Activated T-helper 17 cell treated with anti-CD3 and anti-CD28 coated beads, Interleukin-2, amount 50 U/mL, for 72 hours (primary cell): Measurements from ENCODE around the gene RCAN2. TPM values are rescaled to one million over a fixed set of nuclear protein-coding genes. Genes with fewer than 3 reads are reported as not detected.
A peak's percentile ranks its signal among the peaks of the same experiment; 100 is the strongest.

ENCODE experiments used
- ATAC-seq: fragments of 150-1000 bp; cut with Tn5 transposase; replicated peaks from 2 replicates; pipeline ENCODE4 v1.10.0; 2021; ENCODE audit warnings: mild to moderate bottlenecking, moderate library complexity
- H3K27ac Mint-ChIP-seq: one replicate; pipeline ENCODE4 v1.8.0; 2022; ENCODE audit warnings: mixed read lengths
- H3K27me3 Mint-ChIP-seq: one replicate; pipeline ENCODE4 v1.8.0; 2022; ENCODE audit warnings: mixed read lengths
- H3K36me3 Mint-ChIP-seq: one replicate; pipeline ENCODE4 v1.8.0; 2022; ENCODE audit warnings: low read depth, mild to moderate bottlenecking, mixed read lengths
- H3K4me1 Mint-ChIP-seq: one replicate; pipeline ENCODE4 v1.8.0; 2022; ENCODE audit warnings: mixed read lengths
- H3K4me3 Mint-ChIP-seq: one replicate; pipeline ENCODE4 v1.8.0; 2022; ENCODE audit warnings: mild to moderate bottlenecking, mixed read lengths
- H3K9me3 Mint-ChIP-seq: one replicate; pipeline ENCODE4 v1.8.0; 2022; ENCODE audit warnings: mixed read lengths
- total RNA-seq, 2 donors: library from RNA; stranded (reverse); gene quantifications; one replicate each; pipeline ENCODE4 v1.2.3, GENCODE V29; 2022

Gene RCAN2
- total RNA-seq, result 10 to 100 TPM in 1 of 2 donors, under 1 TPM in 1; 0.95 to 10.6 TPM

DNA sequence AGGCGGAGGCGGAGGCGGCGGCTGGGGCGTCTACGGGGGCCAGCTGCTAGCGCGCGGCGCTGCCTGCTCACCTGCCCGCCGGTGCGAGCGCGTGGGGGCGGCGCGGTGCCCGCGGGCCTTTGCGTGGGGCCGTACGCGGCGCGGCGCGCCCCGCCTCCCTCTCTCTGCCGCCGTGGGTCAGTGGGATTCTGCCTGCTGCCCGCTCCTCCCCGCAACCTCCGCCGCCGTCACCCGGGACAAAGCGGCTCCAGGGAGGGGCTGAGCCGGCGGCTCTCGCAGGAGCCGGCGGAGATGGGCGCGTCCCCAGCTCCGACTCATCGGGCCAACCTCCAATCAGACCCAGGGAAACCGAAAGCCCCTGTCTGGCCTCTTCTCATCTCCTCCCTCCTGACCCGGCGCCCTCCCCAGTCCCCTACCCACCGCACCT lies at the start of gene RCAN2:
Gene RCAN2 (minus strand): TSS at position 249 of the 427 bp plus-strand sequence.
- H3K4me3 Mint-ChIP-seq, result peak within 1 kb of the TSS; percentile 55
- peak; percentile 66 for ATAC-seq
- no peaks in the 10 kb centered on the region for H3K4me1 Mint-ChIP-seq
- no peaks in the 10 kb centered on the region for H3K36me3 Mint-ChIP-seq
- H3K27ac Mint-ChIP-seq, result no peak within 1 kb of the TSS
- peaks cover 65% of the 10 kb centered on the region for H3K27me3 Mint-ChIP-seq
- H3K9me3 Mint-ChIP-seq, result no peaks in the 10 kb centered on the region

- no peak overlapping the region for H3K27ac Mint-ChIP-seq
- H3K36me3 Mint-ChIP-seq, result no peaks in the 10 kb centered on the region
- H3K27me3 Mint-ChIP-seq, result peaks cover 38% of the 10 kb centered on the region
- H3K4me3 Mint-ChIP-seq, result no peak overlapping the region
- no peaks in the 10 kb centered on the region for H3K4me1 Mint-ChIP-seq
- H3K9me3 Mint-ChIP-seq, result peaks cover 8% of the 10 kb centered on the region
- no peak for ATAC-seq
Observed at GRCh38 chr6:46539866-46540265, 48.6 kb upstream of the RCAN2 start.

GRCh38 chr6:46538800-46539480 lies 47.7 kb upstream of the RCAN2 start:
- no peaks in the 10 kb centered on the region for H3K4me1 Mint-ChIP-seq
- no peak overlapping the region for H3K27ac Mint-ChIP-seq
- H3K4me3 Mint-ChIP-seq, result no peak overlapping the region
- no peaks in the 10 kb centered on the region for H3K36me3 Mint-ChIP-seq
- H3K27me3 Mint-ChIP-seq, result peaks cover 32% of the 10 kb centered on the region
- ATAC-seq, result no peak
- H3K9me3 Mint-ChIP-seq, result peaks cover 5% of the 10 kb centered on the region

- Mint-ChIP-seq H3K27ac (no peak overlapping the region), H3K4me3 (no peak overlapping the region), H3K27me3 (peaks cover 34% of the 10 kb centered on the region), H3K4me1 (no peaks in the 10 kb centered on the region), H3K36me3 (no peaks in the 10 kb centered on the region), H3K9me3 (no peaks in the 10 kb centered on the region)
- ATAC-seq, result no peak
Observed at GRCh38 chr6:46530896-46531295, 39.6 kb upstream of the RCAN2 start.

DNA sequence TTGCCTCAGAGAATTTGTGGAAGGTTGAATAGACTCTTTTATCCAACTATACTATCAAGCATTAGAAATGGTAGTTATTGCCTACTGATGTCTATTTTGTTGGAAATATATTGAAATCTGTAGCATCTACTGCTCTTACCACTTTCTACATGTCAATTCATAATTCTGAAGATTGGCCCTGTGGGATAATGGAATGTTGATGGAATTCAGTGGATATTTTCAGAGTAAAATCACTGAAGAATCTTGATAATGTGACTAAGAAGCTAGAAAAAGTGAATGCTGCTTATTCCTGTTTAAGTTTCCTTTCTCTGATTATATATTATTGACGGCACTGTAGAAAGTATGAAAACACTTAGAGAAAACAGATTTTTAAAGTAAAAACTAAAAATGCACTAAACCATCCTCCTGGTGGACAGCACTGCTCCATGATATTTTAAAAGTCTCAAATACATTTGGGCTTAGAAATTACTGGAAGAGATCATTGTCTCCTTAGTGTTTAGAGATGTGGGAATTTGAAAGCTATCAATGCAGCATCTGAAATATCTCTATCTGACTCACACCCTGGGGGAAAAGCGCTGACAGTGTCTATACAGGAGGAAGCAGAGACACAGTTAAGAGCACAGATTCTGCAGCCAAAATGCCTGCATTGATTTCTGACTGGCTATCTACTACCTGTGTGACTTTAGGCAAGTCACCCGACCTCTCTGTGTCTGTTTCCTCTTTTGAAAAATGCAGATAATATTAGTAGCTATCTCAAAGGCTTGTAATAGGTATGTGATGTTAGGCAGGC lies 37.9 kb upstream of the RCAN2 start:
- ATAC-seq, result no peak
- Mint-ChIP-seq H3K27ac (no peak overlapping the region), H3K27me3 (peaks cover 37% of the 10 kb centered on the region), H3K9me3 (no peaks in the 10 kb centered on the region), H3K4me1 (no peaks in the 10 kb centered on the region), H3K36me3 (no peaks in the 10 kb centered on the region), H3K4me3 (no peak overlapping the region)

DNA sequence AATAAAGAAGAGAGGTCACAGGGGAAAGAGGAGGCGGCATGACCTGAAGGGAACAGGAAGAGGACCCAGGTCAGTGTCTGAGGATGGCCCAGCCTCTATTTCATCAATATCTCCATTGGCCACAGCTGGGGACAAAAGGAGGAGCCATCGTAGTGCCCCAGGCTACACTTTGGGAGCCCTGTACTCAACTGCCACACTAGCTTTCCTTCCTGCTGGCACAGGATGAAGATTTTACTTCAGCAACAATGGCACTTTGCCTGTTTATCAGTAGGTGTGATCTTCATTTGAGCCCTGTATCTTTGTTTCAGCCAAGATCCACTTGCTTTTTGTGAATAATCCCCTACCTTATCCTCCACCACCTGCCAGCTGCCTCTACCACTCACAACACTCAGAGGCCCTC lies 35.4 kb upstream of the RCAN2 start:
- H3K36me3 Mint-ChIP-seq, result no peaks in the 10 kb centered on the region
- H3K9me3 Mint-ChIP-seq, result peaks cover 3% of the 10 kb centered on the region
- H3K4me3 Mint-ChIP-seq, result no peak overlapping the region
- H3K27me3 Mint-ChIP-seq, result peaks cover 40% of the 10 kb centered on the region
- no peaks in the 10 kb centered on the region for H3K4me1 Mint-ChIP-seq
- ATAC-seq, result no peak
- no peak overlapping the region for H3K27ac Mint-ChIP-seq

DNA sequence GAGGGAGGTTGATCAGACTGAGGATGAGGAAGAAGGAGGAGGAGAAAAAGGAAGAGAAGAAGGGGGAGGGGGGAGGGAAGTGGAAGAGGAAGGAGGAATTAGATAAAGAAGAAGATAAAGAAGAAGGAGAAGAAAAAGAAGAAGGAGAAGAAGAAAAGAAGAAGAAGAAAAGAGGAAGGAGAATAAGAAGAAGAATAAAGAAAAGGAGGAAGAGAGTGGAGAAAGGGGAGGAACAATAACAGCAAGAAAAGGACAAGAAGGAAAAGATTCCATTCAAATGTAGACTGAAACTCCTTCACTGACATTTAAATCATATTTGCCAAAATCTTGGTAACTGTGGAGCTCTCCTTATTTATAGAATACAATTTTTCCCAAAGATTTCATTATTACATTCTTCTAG lies 34.3 kb upstream of the RCAN2 start:
- Mint-ChIP-seq H3K4me3 (no peak overlapping the region), H3K36me3 (no peaks in the 10 kb centered on the region), H3K4me1 (no peaks in the 10 kb centered on the region), H3K27me3 (peaks cover 39% of the 10 kb centered on the region), H3K27ac (no peak overlapping the region), H3K9me3 (peaks cover 3% of the 10 kb centered on the region)
- ATAC-seq, result no peak

DNA sequence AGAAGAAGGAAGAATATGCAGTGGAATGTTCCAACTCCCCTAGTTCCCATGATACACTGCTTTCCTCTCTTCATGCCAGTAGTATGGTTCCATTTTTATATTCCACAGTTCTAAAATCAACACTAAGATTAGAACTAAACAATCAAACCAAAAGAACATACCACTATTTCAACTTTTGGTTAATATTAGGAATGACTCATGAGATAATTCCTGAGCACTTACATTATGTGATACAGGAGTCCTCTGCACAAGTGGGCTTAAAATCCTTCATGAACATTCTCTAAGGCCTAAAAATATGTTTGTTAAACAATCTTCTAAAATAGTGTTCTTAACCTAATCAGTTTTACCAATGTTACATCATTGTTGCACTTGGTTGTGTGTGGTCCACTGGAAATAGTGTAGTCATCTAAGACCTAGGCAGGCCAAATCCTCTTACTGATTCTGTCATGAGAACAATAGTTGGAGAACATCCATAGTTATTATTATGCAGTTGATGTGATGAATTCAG lies 30.3 kb upstream of the RCAN2 start:
- Mint-ChIP-seq H3K4me1 (no peaks in the 10 kb centered on the region), H3K27me3 (peaks cover 13% of the 10 kb centered on the region), H3K27ac (no peak overlapping the region), H3K9me3 (peaks cover 3% of the 10 kb centered on the region), H3K36me3 (no peaks in the 10 kb centered on the region), H3K4me3 (no peak overlapping the region)
- ATAC-seq, result no peak

DNA sequence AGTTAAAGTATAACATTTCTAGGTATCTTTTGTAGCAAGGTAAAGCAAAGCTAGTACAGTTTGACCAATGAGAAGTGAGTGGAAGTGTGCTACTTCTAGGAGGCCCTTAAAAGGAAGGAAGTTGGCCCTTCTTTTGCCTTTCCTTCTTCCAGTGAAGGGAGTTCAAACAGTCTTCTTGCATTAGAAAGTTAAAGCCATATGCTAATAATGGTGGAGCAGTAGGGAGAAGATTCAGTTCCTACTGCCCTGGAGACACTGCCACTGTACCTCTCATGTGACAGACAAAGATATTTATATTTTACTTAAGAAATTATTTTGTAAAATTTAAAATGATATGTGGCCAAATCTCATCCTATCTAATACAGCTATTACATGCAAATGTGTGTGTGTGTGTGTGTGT lies 26.0 kb upstream of the RCAN2 start:
- no peaks in the 10 kb centered on the region for H3K36me3 Mint-ChIP-seq
- H3K9me3 Mint-ChIP-seq, result no peaks in the 10 kb centered on the region
- H3K4me3 Mint-ChIP-seq, result no peak overlapping the region
- peaks cover 3% of the 10 kb centered on the region for H3K27me3 Mint-ChIP-seq
- no peak overlapping the region for H3K27ac Mint-ChIP-seq
- ATAC-seq, result no peak
- H3K4me1 Mint-ChIP-seq, result no peaks in the 10 kb centered on the region

- H3K27me3 Mint-ChIP-seq, result peaks cover 3% of the 10 kb centered on the region
- H3K27ac Mint-ChIP-seq, result no peak overlapping the region
- no peaks in the 10 kb centered on the region for H3K9me3 Mint-ChIP-seq
- no peak overlapping the region for H3K4me3 Mint-ChIP-seq
- no peaks in the 10 kb centered on the region for H3K36me3 Mint-ChIP-seq
- H3K4me1 Mint-ChIP-seq, result no peaks in the 10 kb centered on the region
- no peak for ATAC-seq
Observed at GRCh38 chr6:46513533-46513932, 22.3 kb upstream of the RCAN2 start.

DNA sequence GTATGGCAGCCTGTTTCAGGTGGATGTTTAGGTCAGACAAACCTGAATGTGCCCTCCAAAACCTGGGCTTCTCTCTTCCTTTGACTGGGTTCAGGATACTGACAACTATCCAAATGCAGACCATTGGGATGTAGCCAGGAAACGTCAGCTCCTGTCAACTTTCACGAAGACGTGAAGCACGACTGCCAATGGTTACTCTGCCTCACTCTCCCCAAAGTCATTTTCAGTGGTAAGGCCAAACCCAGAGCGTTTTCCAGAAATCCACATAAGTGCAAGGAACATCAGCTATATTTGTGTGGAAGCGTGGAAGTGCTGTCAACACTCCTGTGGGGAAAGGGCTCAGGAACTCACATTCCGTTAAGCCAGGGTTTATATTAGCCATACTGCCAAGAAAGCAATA lies 20.1 kb upstream of the RCAN2 start:
- Mint-ChIP-seq H3K36me3 (no peaks in the 10 kb centered on the region), H3K27ac (no peak overlapping the region), H3K4me3 (no peak overlapping the region), H3K4me1 (no peaks in the 10 kb centered on the region), H3K27me3 (peaks cover 3% of the 10 kb centered on the region), H3K9me3 (no peaks in the 10 kb centered on the region)
- ATAC-seq, result no peak

DNA sequence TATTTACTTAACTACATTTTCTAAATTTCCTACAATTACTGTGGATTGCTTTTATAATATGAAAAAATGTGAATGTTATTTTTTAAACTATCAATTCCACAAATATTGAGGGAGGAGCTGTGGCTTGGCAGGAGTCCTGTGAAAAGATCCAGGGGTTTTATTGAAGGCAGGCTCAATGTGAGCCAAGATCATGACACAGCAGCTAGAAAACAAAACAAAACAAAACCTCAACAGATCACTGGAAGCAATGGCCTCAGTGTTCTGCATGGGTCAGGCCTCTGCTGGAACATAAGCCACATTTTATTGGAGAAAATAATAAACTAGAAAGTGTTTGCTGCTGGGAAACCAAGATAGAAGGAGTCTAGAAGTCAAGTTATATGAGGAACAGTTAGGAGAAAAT lies 19.4 kb upstream of the RCAN2 start:
- no peak for ATAC-seq
- no peak overlapping the region for H3K4me3 Mint-ChIP-seq
- no peaks in the 10 kb centered on the region for H3K4me1 Mint-ChIP-seq
- H3K36me3 Mint-ChIP-seq, result no peaks in the 10 kb centered on the region
- no peak overlapping the region for H3K27ac Mint-ChIP-seq
- H3K27me3 Mint-ChIP-seq, result peaks cover 3% of the 10 kb centered on the region
- H3K9me3 Mint-ChIP-seq, result no peaks in the 10 kb centered on the region

GRCh38 chr6:46509981-46510510 lies 18.8 kb upstream of the RCAN2 start:
- no peak overlapping the region for H3K27ac Mint-ChIP-seq
- H3K4me1 Mint-ChIP-seq, result no peaks in the 10 kb centered on the region
- H3K36me3 Mint-ChIP-seq, result no peaks in the 10 kb centered on the region
- ATAC-seq, result no peak
- H3K4me3 Mint-ChIP-seq, result no peak overlapping the region
- H3K27me3 Mint-ChIP-seq, result peaks cover under 1% of the 10 kb centered on the region
- no peaks in the 10 kb centered on the region for H3K9me3 Mint-ChIP-seq

DNA sequence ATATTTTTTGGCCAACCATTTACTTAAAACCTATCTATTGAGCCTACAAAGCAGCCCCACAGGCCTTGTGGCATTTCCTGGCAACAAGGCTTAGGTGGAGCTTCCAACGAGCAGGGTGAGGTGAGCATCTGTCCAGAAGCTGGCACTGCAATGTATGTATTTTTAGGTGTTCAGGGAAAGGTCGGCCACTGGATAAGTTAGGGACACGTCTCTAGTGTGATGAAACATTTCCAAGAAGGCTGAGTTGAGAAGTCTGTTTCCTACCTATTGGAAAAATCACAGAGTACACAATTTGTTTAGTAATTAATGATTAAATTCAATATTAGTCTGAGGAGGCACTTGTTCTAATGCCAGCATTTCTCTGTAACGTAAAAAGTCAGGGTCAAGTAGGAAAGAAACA lies 17.8 kb upstream of the RCAN2 start:
- H3K27me3 Mint-ChIP-seq, result no peaks in the 10 kb centered on the region
- H3K27ac Mint-ChIP-seq, result no peak overlapping the region
- no peak for ATAC-seq
- no peak overlapping the region for H3K4me3 Mint-ChIP-seq
- H3K4me1 Mint-ChIP-seq, result no peaks in the 10 kb centered on the region
- no peaks in the 10 kb centered on the region for H3K9me3 Mint-ChIP-seq
- no peaks in the 10 kb centered on the region for H3K36me3 Mint-ChIP-seq

DNA sequence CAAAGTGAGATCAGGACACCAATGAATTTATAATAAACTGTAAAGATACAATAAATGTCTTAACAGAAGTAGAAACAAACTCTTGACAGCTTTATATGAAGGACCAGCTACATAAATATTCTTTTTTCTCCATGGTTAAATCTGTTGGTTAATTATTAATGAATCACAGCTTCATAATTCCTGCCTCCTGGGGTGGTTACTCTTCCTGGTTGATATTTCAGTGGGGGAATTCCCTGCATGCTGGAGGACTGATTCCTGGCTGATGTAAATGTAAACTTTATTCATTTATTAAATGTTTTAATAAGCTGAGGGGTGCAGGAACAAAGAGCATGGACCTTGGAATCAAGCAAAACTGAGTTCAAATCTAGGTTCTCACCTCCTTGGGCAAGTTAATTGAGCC lies 16.2 kb upstream of the RCAN2 start:
- no peaks in the 10 kb centered on the region for H3K4me1 Mint-ChIP-seq

More for the DNA sequence above, 16.2 kb upstream of the RCAN2 start:
- no peaks in the 10 kb centered on the region for H3K36me3 Mint-ChIP-seq
- no peak for ATAC-seq
- H3K9me3 Mint-ChIP-seq, result no peaks in the 10 kb centered on the region
- H3K27ac Mint-ChIP-seq, result no peak overlapping the region
- no peak overlapping the region for H3K4me3 Mint-ChIP-seq
- H3K27me3 Mint-ChIP-seq, result no peaks in the 10 kb centered on the region
